ENCODE data around the gene MYO18B.

Gene MYO18B

GRCh38 chr22:25748140-25748539 is 6.2 kb downstream of the MYO18B start:
- DNase-seq (ENCODE audit: low read depth), result no peak
- no peak overlapping the region for H3K4me3 ChIP-seq (replicated peaks; ENCODE audit: low read depth, low read length)
- no peak for TF ChIP-seq CTCF (IDR thresholded peaks at IDR 0.05; ENCODE audit: low read length, missing control alignments)

DNA sequence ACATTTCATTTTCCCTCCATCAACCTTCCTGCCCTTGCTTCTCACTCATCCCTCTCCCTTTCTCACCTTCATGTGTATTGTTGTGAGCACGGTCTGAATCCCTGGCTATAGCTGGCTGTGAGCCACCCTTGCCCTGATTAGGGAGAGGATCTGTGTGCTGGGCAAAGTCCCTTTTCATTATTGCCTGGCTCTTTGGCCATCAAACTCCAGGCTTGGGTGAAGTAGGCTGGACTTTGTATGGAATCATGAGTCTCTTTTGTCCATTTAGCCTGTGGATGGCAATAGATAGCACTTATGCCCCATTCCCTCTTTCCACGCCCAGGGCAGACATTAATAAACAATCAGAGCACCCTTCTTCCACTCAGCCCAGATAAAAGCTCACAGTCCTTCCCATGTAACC is 6.7 kb downstream of the MYO18B start:
- TF ChIP-seq CTCF (IDR thresholded peaks at IDR 0.05; ENCODE audit: low read length, missing control alignments), result no peak
- H3K4me3 ChIP-seq (replicated peaks; ENCODE audit: low read depth, low read length), result no peak overlapping the region
- DNase-seq (ENCODE audit: low read depth), result no peak

DNA sequence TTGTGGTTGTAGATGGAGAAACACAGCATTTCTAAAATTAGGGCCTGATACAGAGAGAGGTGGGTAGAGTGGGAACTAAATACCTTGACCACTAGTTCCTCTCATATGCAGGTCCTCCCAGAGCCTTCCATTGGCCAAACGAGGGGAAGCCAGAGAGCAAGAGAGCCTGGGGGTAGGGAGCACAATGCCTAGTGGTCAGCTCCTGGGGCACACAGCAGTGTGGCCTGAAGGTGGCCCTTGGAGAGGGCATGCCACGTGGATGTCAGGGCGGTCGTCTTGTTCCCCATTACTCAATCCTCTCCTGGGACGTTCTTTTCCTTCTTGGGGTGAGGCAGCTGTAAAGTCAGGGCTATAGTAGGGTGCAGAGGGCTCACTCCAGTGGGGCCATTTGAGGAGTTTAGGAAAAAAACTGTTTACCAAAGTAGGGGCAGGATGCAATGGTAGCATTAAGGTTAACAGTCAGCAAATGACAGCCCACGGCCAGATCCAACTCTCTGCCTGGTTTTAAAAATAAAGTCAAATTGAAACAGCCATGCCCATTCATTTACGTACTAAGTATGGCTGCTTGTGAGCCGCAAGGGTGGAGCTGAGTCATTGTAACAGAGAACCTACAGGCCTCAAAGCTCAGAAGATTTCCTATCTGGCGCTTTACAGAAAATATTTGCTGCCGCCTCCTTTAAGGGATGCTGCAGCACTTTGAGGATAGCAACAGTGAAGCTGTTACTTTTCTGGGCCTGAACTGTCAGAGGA is 7.6 kb downstream of the MYO18B start:
- H3K4me3 ChIP-seq (replicated peaks; ENCODE audit: low read depth, low read length), result no peak overlapping the region
- no peak for DNase-seq (ENCODE audit: low read depth)
- TF ChIP-seq CTCF (IDR thresholded peaks at IDR 0.05; ENCODE audit: low read length, missing control alignments), result no peak

DNA sequence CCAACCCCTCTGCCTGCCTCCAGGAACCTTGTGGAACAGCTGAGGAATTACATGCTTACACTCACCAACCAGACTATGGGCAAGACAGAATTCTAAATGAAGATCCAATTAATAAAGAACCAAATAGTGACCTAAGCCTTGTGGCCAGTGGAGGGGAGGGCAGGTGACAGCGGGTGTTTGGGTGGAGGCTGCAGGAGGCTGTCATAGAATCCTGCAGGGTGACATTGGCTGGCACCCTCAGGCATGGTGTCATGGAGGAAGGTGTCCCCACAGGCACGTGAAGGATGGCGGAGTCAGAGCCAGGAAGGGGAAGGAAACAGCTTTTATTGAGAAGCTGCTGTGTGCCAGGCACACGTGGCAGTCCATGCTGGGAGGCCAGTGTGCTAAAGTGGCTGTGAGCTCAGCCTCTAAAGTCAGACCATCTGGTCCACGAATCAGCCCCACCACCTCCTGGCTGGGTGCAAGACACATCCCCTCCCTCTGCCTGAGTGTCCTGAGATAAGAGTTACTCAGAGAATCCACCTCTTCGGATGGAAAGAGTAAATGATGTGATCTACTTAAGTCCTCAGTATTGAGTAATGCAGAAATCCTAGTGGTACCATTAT is 8.7 kb downstream of the MYO18B start:
- DNase-seq (ENCODE audit: low read depth), result no peak
- no peak overlapping the region for H3K4me3 ChIP-seq (replicated peaks; ENCODE audit: low read depth, low read length)
- TF ChIP-seq CTCF (IDR thresholded peaks at IDR 0.05; ENCODE audit: low read length, missing control alignments), result no peak

DNA sequence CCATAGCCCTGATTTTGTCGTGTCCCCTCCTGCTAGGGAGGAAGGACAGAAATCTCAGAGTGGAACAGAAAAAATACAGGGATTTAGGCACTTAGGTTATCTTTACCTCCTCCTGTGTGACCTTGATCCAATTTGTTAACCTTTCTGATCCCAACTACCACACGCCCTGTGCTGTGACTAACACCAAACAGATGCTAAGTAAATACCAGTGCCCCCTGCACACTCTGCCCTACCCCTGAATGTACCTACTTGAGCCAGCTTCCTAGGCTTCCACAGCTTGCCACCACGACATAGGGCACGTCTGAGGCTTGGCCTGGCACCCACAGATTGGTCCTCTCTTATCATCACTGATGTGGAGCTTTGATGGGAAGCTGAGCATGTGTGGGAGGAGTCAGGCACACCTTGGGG is 9.2 kb downstream of the MYO18B start:
- no peak for TF ChIP-seq CTCF (IDR thresholded peaks at IDR 0.05; ENCODE audit: low read length, missing control alignments)
- DNase-seq (ENCODE audit: low read depth), result no peak
- no peak overlapping the region for H3K4me3 ChIP-seq (replicated peaks; ENCODE audit: low read depth, low read length)

- no peak for TF ChIP-seq CTCF (IDR thresholded peaks at IDR 0.05; ENCODE audit: low read length, missing control alignments)
- H3K4me3 ChIP-seq (replicated peaks; ENCODE audit: low read depth, low read length), result no peak overlapping the region
- DNase-seq (ENCODE audit: low read depth), result no peak
Observed at GRCh38 chr22:25752615-25753214, 10.7 kb downstream of the MYO18B start.

All from fibroblast of pulmonary artery (primary cell).